Fibroblast of villous mesenchyme (primary cell): Measurements from ENCODE around the gene F5. TPM values are rescaled to one million over a fixed set of nuclear protein-coding genes. Genes with fewer than 3 reads are reported as not detected.

ENCODE experiments used
- DNase-seq: peaks from one replicate; pipeline ENCODE4 v3.0.0-alpha.2; 2010; ENCODE audit warnings: low read depth
- H3K4me3 ChIP-seq: 2 replicates; pipeline ENCODE4 v1.5.1; 2011; ENCODE audit warnings: low read depth, mild to moderate bottlenecking, low read length
- CTCF ChIP-seq: IDR thresholded peaks from 2 replicates; pipeline ENCODE4 v1.5.1; 2012; ENCODE audit warnings: low read depth, mild to moderate bottlenecking, low read length; ENCODE audit not compliant: insufficient read depth
- total RNA-seq: library from RNA; depleted of rRNA; stranded (reverse); fragments of >200 nt; gene quantifications from 2 replicates; pipeline ENCODE4 v1.2.3, GENCODE V29; 2012

F5 gene
- total RNA-seq, 1 donor = not detected

DNA sequence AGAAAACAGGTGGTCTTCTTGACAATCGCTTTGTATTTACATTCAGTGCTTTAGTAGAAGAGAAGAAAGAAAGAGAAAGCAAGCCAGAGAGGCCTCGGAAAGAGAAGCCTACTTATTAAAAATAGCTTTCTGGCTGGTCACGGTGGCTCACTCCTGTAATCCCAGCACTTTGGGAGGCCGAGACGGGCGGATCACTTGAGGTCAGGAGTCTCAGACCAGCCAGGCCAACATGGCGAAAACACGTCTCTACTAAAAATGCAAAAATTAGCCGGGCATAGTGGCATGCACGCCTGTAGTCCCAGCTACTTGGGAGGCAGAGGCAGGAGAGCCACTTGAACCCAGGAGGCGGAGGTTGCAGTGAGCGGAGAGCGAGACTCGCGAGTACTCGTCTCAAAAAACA is 98.7 kb downstream of the F5 start:
- peak overlapping the region; percentile 2 for H3K4me3 ChIP-seq
- TF ChIP-seq CTCF = no peak
- peak; percentile 45 for DNase-seq

GRCh38 chr1:169487133-169487532 is 99.1 kb downstream of the F5 start:
- peak overlapping the region; percentile 76 for H3K4me3 ChIP-seq
- TF ChIP-seq CTCF = no peak
- peak; percentile 61 for DNase-seq

GRCh38 chr1:169486281-169487051 is 99.8 kb downstream of the F5 start:
- H3K4me3 ChIP-seq = peak overlapping the region; percentile 76
- no peak for TF ChIP-seq CTCF
- DNase-seq = peak; percentile 55

DNA sequence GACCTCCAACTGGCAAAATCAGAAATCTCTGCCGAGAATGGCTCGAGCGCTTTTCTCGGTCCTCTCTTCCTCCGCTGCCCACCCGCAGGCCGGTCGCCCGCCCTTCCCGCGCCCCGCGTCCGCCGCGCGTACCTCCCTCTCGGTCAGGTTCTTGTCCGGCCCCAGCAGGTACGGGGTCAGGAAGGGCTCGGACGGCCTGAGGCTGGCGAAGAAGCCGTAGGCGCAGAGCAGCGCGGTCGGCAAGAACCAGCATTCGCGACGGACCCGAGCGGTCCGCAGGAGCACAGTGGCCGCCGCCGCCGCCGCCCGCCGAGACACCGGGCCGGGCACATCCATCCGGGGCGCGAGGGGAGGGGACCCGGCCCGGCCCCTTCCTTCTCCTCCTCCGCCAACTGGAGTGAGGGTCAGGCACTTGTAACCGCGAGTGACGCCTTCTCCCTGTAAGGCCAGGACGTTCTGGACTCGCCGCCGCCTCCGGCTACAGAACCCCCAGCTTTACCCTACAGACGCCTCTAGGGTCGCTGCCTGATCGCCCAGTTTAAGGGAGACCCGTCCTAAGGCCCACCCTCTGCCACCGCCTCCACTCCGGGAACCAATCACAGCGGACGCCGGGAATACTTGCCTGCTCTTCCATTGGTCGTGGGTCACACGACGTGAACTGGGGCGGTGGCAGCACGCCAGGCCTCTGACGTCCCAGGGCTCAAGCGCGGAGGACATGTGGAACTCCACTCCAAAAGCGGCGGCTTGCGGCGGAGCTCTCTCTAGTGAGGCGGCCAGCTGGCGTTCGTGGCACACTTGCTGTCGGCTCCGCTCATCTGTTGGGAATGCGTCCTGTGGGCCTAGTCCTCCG is 100.6 kb downstream of the F5 start, which contains the start of gene SLC19A2:
Gene SLC19A2, minus strand, starts transcription at position 514 of the 850 bp plus-strand sequence. Its CDS starts 178 bp downstream, at position 336.
- TF ChIP-seq CTCF = peak; percentile 29
- peak; percentile 100 for DNase-seq
- H3K4me3 ChIP-seq = peak within 1 kb of the TSS; percentile 76

- peak overlapping the region; percentile 76 for H3K4me3 ChIP-seq
- DNase-seq = peak; percentile 89
- TF ChIP-seq CTCF = no peak
Measured at GRCh38 chr1:169484683-169485430, 101.4 kb downstream of the F5 start.

GRCh38 chr1:169484101-169484500 is 102.2 kb downstream of the F5 start:
- TF ChIP-seq CTCF = no peak
- DNase-seq = no peak
- peak overlapping the region; percentile 76 for H3K4me3 ChIP-seq
